Mesenchymal stem cell (in vitro differentiated cells and primary cell): ENCODE measurements around the gene FGF3.

Experiments used
- DNase-seq: peaks from one replicate; pipeline ENCODE4 v3.0.0-alpha.2; 2013
- H2AFZ ChIP-seq: one replicate; pipeline ENCODE4 v1.6.1; 2013; ENCODE audit warnings: low read depth, mild to moderate bottlenecking, control low read depth, inconsistent platforms, low read length, moderate library complexity
- H2AK5ac ChIP-seq: 2 replicates; pipeline ENCODE4 v1.6.1; 2013; ENCODE audit warnings: low read length, moderate library complexity, mild to moderate bottlenecking, inconsistent platforms; ENCODE audit not compliant: severe bottlenecking
- H2BK120ac ChIP-seq: one replicate; pipeline ENCODE4 v1.6.1; 2013; ENCODE audit warnings: low read depth, mild to moderate bottlenecking, inconsistent platforms, low read length, moderate library complexity
- H2BK12ac ChIP-seq, 2 experiments: one replicate each; pipeline ENCODE4 v1.6.1; 2013; ENCODE audit warnings: inconsistent platforms in 2 of 2, low read length in 2 of 2, mild to moderate bottlenecking in 2 of 2, moderate library complexity in 2 of 2, control low read depth in 1 of 2
- H2BK15ac ChIP-seq: one replicate; pipeline ENCODE4 v1.6.1; 2013; ENCODE audit warnings: mild to moderate bottlenecking, low read depth, inconsistent platforms; ENCODE audit not compliant: poor library complexity, severe bottlenecking
- H2BK5ac ChIP-seq: 2 replicates; pipeline ENCODE4 v1.6.1; 2013; ENCODE audit warnings: low read depth, mild to moderate bottlenecking, low read length, control low read depth, inconsistent platforms; ENCODE audit not compliant: poor library complexity, severe bottlenecking
- H3K14ac ChIP-seq, 2 experiments: one replicate each; pipeline ENCODE4 v1.6.1; 2013; ENCODE audit warnings: inconsistent platforms in 2 of 2, low read length in 2 of 2, control low read depth in 1 of 2, mild to moderate bottlenecking in 1 of 2, moderate library complexity in 1 of 2
- H3K18ac ChIP-seq, 2 experiments: one replicate each; pipeline ENCODE4 v1.6.1; 2013; ENCODE audit warnings: inconsistent platforms in 2 of 2, low read length in 2 of 2, control low read depth in 1 of 2, low read depth in 1 of 2, mild to moderate bottlenecking in 1 of 2
- H3K23ac ChIP-seq, 2 experiments: one replicate each; pipeline ENCODE4 v1.6.1; 2013; ENCODE audit warnings: inconsistent platforms in 2 of 2, low read length in 2 of 2, mild to moderate bottlenecking in 2 of 2, moderate library complexity in 2 of 2, control low read depth in 1 of 2
- H3K27ac ChIP-seq: 2 replicates; pipeline ENCODE4 v1.5.1; 2013; ENCODE audit warnings: mild to moderate bottlenecking, moderate library complexity, low read length, control low read depth, inconsistent platforms; ENCODE audit not compliant: poor library complexity, severe bottlenecking
- H3K27me3 ChIP-seq, 2 experiments: 2 replicates each; pipeline versions ENCODE4 v1.6.1 to v1.7.0; 2013; ENCODE audit warnings: low read length in 2 of 2, mild to moderate bottlenecking in 2 of 2, moderate library complexity in 2 of 2, control low read depth in 1 of 2, inconsistent platforms in 1 of 2; ENCODE audit not compliant: control insufficient read depth in 1 of 2, insufficient read depth in 1 of 2
- H3K36me3 ChIP-seq, 2 experiments: 2 replicates each; pipeline versions ENCODE4 v1.6.1 to v1.7.0; 2013; ENCODE audit warnings: low read length in 2 of 2, control low read depth in 1 of 2, inconsistent platforms in 1 of 2, low read depth in 1 of 2, mild to moderate bottlenecking in 1 of 2; ENCODE audit not compliant: insufficient read depth in 2 of 2, control insufficient read depth in 1 of 2
- H3K4ac ChIP-seq, 2 experiments: one replicate each; pipeline ENCODE4 v1.6.1; 2013; ENCODE audit warnings: inconsistent platforms in 2 of 2, low read length in 2 of 2, mild to moderate bottlenecking in 2 of 2, moderate library complexity in 2 of 2, control low read depth in 1 of 2, low read depth in 1 of 2
- H3K4me1 ChIP-seq: 2 replicates; pipeline ENCODE4 v1.6.1; 2013; ENCODE audit warnings: low read depth, low read length, control low read depth; ENCODE audit not compliant: control insufficient read depth, insufficient read depth
- H3K4me2 ChIP-seq: 2 replicates; pipeline ENCODE4 v1.6.1; 2013; ENCODE audit warnings: low read length, mild to moderate bottlenecking, inconsistent platforms; ENCODE audit not compliant: poor library complexity, severe bottlenecking
- H3K4me3 ChIP-seq, 2 experiments: 2 replicates each; pipeline versions ENCODE4 v1.5.1 to v1.7.0; 2013; ENCODE audit warnings: low read length in 2 of 2, mild to moderate bottlenecking in 2 of 2, control low read depth in 1 of 2, low read depth in 1 of 2; ENCODE audit not compliant: insufficient read depth in 1 of 2
- H3K79me1 ChIP-seq: replicated peaks from 2 replicates; pipeline ENCODE4 v1.6.1; 2013; ENCODE audit warnings: mild to moderate bottlenecking, control low read depth, low read length, inconsistent platforms; ENCODE audit not compliant: poor library complexity, severe bottlenecking
- H3K9ac ChIP-seq: 2 replicates; pipeline ENCODE4 v1.7.0; 2013; ENCODE audit warnings: mild to moderate bottlenecking, low read length, moderate library complexity
- H3K9me3 ChIP-seq: 2 replicates; pipeline ENCODE4 v1.7.0; 2013; ENCODE audit warnings: mild to moderate bottlenecking, low read length; ENCODE audit not compliant: control insufficient read depth
- H4K8ac ChIP-seq: one replicate; pipeline ENCODE4 v1.6.1; 2013; ENCODE audit warnings: inconsistent platforms, mild to moderate bottlenecking, low read length, moderate library complexity
- H4K91ac ChIP-seq: one replicate; pipeline ENCODE4 v1.6.1; 2013; ENCODE audit warnings: mild to moderate bottlenecking, low read length, inconsistent platforms
- whole genome bisulfite sequencing: methylation state at CpG from one replicate; pipeline ENCODE4 v1.1.7; 2013; ENCODE audit warnings: mixed read lengths; 5-methylcytosine and 5-hydroxymethylcytosine counted together

Gene FGF3

GRCh38 chr11:69834811-69835800 lies 15.9 kb upstream of the FGF3 start:
- peaks cover 40 to 67% of the 10 kb centered on the region in 2 experiments for H3K27me3 ChIP-seq
- no peaks in the 10 kb centered on the region for H3K9me3 ChIP-seq
- no peak for DNase-seq
- no peak overlapping the region for H3K4me3 ChIP-seq
- H2BK120ac ChIP-seq, result no peak overlapping the region
- no peak overlapping the region for H2AFZ ChIP-seq
- no peak overlapping the region for H4K91ac ChIP-seq
- peaks cover under 1% of the 10 kb centered on the region for H3K4me1 ChIP-seq
- H2BK12ac ChIP-seq, result no peak overlapping the region
- H3K14ac ChIP-seq, result no peak overlapping the region
- H4K8ac ChIP-seq, result no peak overlapping the region
- no peak overlapping the region for H3K4ac ChIP-seq
- H3K27ac ChIP-seq, result no peak overlapping the region
- no peak overlapping the region for H3K4me2 ChIP-seq
- H3K9ac ChIP-seq, result no peak overlapping the region
- no peaks in the 10 kb centered on the region for H3K36me3 ChIP-seq
- no peak overlapping the region for H3K23ac ChIP-seq
- H3K79me1 ChIP-seq, result no peaks in the 10 kb centered on the region
- no peak overlapping the region for H2BK15ac ChIP-seq
- no peak overlapping the region for H2AK5ac ChIP-seq
- no peak overlapping the region for H2BK5ac ChIP-seq
- no peak overlapping the region for H3K18ac ChIP-seq
- WGBS, result 64% methylated on average over 34 of the region's 35 CpGs

GRCh38 chr11:69834251-69834650 lies 15.0 kb upstream of the FGF3 start:
- Histone ChIP-seq H3K4me2 (no peak overlapping the region), H4K8ac (no peak overlapping the region), H3K27ac (no peak overlapping the region), H3K4ac (no peak overlapping the region), H3K79me1 (no peaks in the 10 kb centered on the region), H2AK5ac (no peak overlapping the region), H3K4me3 (no peak overlapping the region), H3K23ac (no peak overlapping the region), H2BK120ac (no peak overlapping the region), H2BK5ac (no peak overlapping the region), H2AFZ (no peak overlapping the region), H2BK12ac (no peak overlapping the region), H3K36me3 (no peaks in the 10 kb centered on the region), H4K91ac (no peak overlapping the region), H3K27me3 (peaks cover 42 to 65% of the 10 kb centered on the region in 2 experiments), H2BK15ac (no peak overlapping the region), H3K18ac (no peak overlapping the region), H3K9me3 (no peaks in the 10 kb centered on the region), H3K14ac (no peak overlapping the region), H3K4me1 (no peaks in the 10 kb centered on the region), H3K9ac (no peak overlapping the region)
- no peak for DNase-seq
- WGBS, result 90% methylated on average over 12 of the region's 12 CpGs

GRCh38 chr11:69832561-69833413 lies 13.6 kb upstream of the FGF3 start:
- Histone ChIP-seq H2BK120ac (no peak overlapping the region), H3K4me3 (no peak overlapping the region), H3K18ac (no peak overlapping the region), H3K4me1 (no peaks in the 10 kb centered on the region), H2AK5ac (no peak overlapping the region), H3K4ac (no peak overlapping the region), H3K27me3 (peaks cover 39 to 64% of the 10 kb centered on the region in 2 experiments), H2AFZ (no peak overlapping the region), H2BK5ac (no peak overlapping the region), H4K91ac (no peak overlapping the region), H3K9ac (no peak overlapping the region), H2BK12ac (no peak overlapping the region), H2BK15ac (no peak overlapping the region), H4K8ac (no peak overlapping the region), H3K79me1 (no peaks in the 10 kb centered on the region), H3K9me3 (no peaks in the 10 kb centered on the region), H3K4me2 (no peak overlapping the region), H3K14ac (no peak overlapping the region), H3K27ac (no peak overlapping the region), H3K23ac (no peak overlapping the region), H3K36me3 (no peaks in the 10 kb centered on the region)
- DNase-seq, result no peak
- WGBS, result 66% methylated on average over 20 of the region's 21 CpGs

- no peak overlapping the region for H3K4me2 ChIP-seq
- H4K8ac ChIP-seq, result no peak overlapping the region
- no peak overlapping the region for H3K18ac ChIP-seq
- peaks cover 36 to 62% of the 10 kb centered on the region in 2 experiments for H3K27me3 ChIP-seq
- no peak for DNase-seq
- no peak overlapping the region for H2AFZ ChIP-seq
- 75% methylated on average over 1 of the region's 2 CpGs for WGBS
- no peaks in the 10 kb centered on the region for H3K36me3 ChIP-seq
- H2AK5ac ChIP-seq, result no peak overlapping the region
- H2BK120ac ChIP-seq, result no peak overlapping the region
- H3K27ac ChIP-seq, result no peak overlapping the region
- H3K23ac ChIP-seq, result no peak overlapping the region
- peaks cover under 1% of the 10 kb centered on the region for H3K9me3 ChIP-seq
- H3K4me1 ChIP-seq, result no peaks in the 10 kb centered on the region
- H3K79me1 ChIP-seq, result no peaks in the 10 kb centered on the region
- H2BK12ac ChIP-seq, result no peak overlapping the region
- H2BK15ac ChIP-seq, result no peak overlapping the region
- H2BK5ac ChIP-seq, result no peak overlapping the region
- H4K91ac ChIP-seq, result no peak overlapping the region
- no peak overlapping the region for H3K9ac ChIP-seq
- H3K4me3 ChIP-seq, result no peak overlapping the region
- no peak overlapping the region for H3K14ac ChIP-seq
- no peak overlapping the region for H3K4ac ChIP-seq
Observed at GRCh38 chr11:69831985-69832384, 12.8 kb upstream of the FGF3 start.
